ENCODE data around the gene PACS2.
A peak's percentile ranks its signal among the peaks of the same experiment; 100 is the strongest.
"Not testable (repeated sequence)": the region's sequence is repeated elsewhere in the genome, so short reads cannot be mapped to it uniquely, and the experiment has no call there.

Gene PACS2

GRCh38 chr14:105316968-105317510 lies 2.5 kb downstream of the PACS2 start:
- peak; percentile 30 for DNase-seq

- peak; percentile 44 for DNase-seq
Observed at GRCh38 chr14:105317546-105317945, 3.0 kb downstream of the PACS2 start.

- DNase-seq = no peak
Observed at GRCh38 chr14:105322791-105323556, 8.4 kb downstream of the PACS2 start.

GRCh38 chr14:105323663-105324062 lies 9.1 kb downstream of the PACS2 start:
- no peak for DNase-seq

GRCh38 chr14:105324080-105324778 lies 9.7 kb downstream of the PACS2 start:
- DNase-seq = no peak

GRCh38 chr14:105324871-105325270 lies 10.3 kb downstream of the PACS2 start:
- DNase-seq = no peak

GRCh38 chr14:105325303-105325702 lies 10.8 kb downstream of the PACS2 start:
- DNase-seq = no peak

- no peak for DNase-seq
Observed at GRCh38 chr14:105325716-105326567, 11.4 kb downstream of the PACS2 start.

- no peak for DNase-seq
Observed at GRCh38 chr14:105326568-105326867, 12.0 kb downstream of the PACS2 start.

GRCh38 chr14:105326891-105327694 lies 12.5 kb downstream of the PACS2 start:
- no peak for DNase-seq

GRCh38 chr14:105327695-105328045 lies 13.1 kb downstream of the PACS2 start:
- not testable (repeated sequence) for DNase-seq

- no peak for DNase-seq
Observed at GRCh38 chr14:105328070-105328677, 13.6 kb downstream of the PACS2 start.

GRCh38 chr14:105328678-105329390 lies 14.3 kb downstream of the PACS2 start:
- peak; percentile 32 for DNase-seq

- no peak for DNase-seq
Observed at GRCh38 chr14:105329411-105330150, 15.0 kb downstream of the PACS2 start.

- peak; percentile 39 for DNase-seq
Observed at GRCh38 chr14:105330491-105330895, 15.9 kb downstream of the PACS2 start.

GRCh38 chr14:105331575-105332349 lies 17.2 kb downstream of the PACS2 start:
- no peak for DNase-seq

GRCh38 chr14:105332350-105332874 lies 17.9 kb downstream of the PACS2 start:
- no peak for DNase-seq

GRCh38 chr14:105333020-105333490 lies 18.5 kb downstream of the PACS2 start:
- DNase-seq = no peak

GRCh38 chr14:105333613-105334364 lies 19.2 kb downstream of the PACS2 start:
- no peak for DNase-seq
